HL-60/S4 (cell line): Measurements from ENCODE around the gene DCAF4.
"Not testable (repeated sequence)": the region's sequence is repeated elsewhere in the genome, so short reads cannot be mapped to it uniquely, and the experiment has no call there.

Experiments used
- in situ Hi-C: fragments of 300-500 bp; cut with MboI; formaldehyde crosslinking; loops from 2 replicates; pipeline ENCODE4 v1.14.3; 2022; ENCODE audit warnings: low sequenced_read_pairs

The DCAF4 gene

DNA sequence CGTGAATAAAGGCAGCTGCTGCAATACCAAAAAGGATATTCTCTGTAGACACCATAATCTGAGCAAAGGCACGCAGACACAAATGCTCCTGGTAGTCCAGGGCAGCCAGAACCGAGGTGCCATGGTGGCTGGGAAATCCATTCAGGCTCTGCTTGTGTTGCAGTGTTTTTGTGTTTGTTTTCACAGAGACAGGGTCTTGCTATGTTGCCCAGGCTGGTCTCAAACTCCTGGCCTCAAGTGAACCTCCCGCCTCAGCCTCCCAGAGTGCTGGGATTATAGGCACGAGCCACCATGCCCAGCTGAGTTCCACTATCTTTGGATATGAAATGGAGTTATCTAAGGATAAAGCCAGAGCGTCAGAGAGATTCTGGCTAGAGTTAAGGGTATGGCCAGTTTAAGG lies 39.8 kb downstream of the DCAF4 start:
- in situ Hi-C loops: no loop called here

DNA sequence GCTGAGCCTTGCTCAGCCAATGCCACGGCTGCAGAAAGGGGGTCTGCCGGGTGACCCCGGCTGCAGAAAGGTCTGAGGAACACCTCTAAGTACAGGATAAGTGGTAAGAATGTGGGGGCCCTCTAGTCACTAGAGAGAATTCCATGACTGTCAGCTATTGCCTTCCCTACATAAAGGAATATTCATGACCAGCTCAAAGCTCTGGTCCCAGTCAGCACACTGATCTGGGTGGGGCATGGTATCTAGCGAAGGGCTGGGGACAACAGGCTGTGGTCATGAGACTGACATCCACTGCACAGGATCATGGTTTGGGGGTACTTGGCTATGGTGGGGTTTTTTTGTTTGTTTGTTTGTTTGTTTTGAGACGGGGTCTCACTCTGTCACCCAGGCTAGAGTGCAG lies 42.1 kb downstream of the DCAF4 start:
- in situ Hi-C loops: no loop called here

DNA sequence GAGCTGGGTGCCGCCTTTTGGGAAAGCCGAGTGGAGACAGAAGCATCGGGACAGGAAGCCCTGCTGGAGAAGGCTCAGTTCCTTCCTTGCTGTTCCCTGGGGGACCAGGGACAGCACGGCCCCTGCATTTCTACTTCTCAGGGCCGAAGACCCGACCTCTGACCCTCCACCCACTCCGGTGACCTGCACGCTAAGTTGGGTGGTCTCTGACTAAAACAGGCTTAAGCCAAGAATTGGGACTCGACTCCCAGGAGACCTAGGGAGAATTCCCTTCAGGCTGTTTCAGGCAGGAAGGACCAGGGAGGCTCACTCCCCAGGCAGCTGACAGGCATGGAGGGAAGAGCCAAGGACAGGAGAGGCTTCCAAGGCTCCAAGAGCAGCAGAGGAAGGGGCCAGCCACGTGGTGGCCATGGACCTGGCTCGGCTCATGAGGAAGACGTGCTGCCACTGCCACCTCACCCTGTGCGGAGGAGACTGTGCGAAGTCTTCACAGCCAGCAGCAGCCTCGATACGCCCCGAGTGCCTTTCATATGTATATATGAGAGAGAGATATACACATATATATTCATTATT lies 43.9 kb downstream of the DCAF4 start:
- in situ Hi-C loops: no loop called here

DNA sequence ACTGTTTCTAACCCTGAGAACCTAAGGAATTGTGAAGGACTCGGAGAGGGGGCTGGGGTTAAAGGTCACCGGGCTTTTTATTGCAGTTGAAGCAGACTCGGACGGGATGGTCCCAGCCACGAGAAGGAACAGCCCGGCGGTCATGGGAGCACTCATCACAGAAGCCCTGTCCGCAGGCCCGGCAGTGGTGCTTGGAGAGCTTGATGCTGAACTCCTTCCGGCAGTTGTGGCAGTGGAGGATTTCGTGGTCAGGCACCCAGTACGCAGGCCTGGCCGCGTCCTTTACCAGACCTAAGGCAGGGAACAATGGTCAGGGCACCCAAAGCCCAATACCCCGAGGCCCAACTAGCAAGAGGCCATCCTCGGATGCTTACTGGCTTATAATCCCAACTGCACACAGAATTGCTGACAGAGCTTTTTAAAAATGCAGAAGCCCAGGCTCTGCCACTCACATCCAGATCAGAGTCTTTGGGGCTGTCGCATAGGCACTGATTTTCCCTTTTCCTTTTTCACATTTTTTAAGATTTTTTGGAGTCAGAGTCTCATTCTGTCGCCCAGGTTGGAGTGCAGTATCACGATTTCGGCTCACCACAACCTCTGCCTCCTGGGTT lies 44.7 kb downstream of the DCAF4 start:
- in situ Hi-C loops: no loop called here

DNA sequence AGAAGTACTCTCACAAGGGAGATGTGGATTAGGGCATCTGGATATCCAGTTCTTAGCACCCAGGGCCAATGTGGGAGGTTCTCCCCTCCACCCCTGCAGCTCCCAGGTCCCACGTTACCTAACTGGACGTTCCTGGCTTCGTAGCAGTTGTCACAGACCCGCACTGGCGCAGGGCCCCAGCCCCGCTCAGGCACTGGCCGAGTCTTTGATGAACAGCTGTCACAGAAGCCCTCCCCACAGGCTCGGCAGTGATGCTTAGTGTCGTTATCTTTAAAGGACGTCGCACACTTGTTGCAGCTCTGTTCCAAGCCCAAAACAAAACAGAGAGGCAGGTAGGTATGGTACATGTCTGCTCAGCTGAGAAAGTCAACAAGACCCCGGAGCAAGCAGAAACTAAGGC lies 48.4 kb downstream of the DCAF4 start:
- in situ Hi-C loops: no loop called here

DNA sequence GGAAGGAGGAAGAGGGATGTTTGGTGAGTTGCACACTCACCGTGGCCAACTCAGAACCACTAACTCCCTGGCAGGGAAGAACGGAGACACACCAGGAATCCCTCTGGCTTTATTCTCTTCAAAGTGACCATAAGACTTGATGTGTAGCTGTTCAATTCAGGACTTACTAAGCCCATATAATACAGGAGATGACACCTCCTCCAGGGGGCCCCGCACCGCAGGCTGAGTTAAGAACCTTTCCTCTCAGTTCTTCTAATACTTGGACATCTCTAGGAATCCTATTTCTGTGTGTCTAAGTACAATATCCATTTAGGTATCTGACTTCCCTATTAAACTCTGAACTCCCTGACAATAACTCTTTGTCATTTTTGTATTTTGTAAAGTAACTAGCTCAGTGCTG lies 49.5 kb downstream of the DCAF4 start:
- in situ Hi-C loops: no loop called here

DNA sequence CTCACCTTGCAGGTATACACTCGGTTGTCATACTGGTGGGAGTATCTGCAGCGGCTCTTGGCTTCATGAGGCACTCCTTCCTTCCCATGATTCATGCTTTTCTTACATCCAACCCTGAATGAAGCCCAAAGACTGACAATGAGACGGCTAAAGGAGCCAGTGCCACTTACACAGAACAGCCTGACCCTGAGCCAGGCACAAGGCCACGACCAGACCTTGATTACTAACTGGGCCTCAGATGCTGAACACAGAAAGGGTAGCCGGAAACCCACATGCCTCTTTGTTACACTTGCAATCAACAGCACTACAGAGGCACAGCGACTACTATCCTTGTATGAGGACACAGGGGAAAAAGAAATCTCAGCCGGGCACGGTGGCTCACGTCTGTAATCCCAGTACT lies 52.6 kb downstream of the DCAF4 start:
- in situ Hi-C loops: no loop called here

DNA sequence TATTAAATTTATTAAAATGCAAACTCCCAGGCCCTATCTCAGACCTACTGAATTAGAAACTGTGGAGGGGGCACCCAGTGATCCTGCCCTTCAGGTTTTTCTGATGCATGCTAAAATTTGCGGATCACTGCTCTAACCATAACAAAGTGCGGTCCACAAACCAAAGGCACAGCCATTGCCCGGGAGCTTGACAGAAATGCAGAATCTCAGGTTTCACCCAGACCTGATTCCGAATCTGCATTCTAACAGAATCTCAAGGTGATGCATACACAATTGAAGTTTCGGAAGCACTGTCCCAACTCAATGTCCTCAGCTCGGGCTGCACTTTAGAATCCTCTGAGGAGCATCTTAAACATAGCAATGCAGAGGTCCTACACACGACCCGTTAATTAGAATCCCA lies 54.6 kb downstream of the DCAF4 start:
- in situ Hi-C loops: no loop called here

DNA sequence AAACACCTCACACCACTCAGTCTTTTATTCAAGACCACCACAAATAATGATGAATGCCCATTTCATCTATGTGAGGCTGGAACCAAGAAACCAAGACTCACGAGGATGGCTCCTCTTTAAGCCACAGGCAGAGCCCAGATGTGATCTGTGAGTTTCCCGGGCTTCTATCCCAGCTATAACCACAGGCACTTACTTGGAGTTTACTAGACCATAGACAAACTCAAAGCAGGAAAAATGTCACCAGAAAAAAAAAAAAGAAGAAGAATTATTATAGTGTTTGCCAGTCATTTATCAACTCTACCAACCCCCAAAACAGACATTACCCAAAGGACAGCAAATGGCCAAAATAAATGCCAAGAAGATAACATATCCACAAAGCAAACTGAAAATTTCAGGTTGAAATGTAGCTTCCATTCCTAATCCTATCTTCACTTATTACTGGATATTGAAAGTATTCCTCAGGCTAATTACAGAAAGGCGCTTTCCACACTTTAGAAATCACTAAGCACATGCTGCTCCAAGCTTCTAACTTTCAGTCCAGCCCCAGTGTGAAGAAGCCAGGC lies 56.0 kb downstream of the DCAF4 start:
- in situ Hi-C loops: no loop called here

DNA sequence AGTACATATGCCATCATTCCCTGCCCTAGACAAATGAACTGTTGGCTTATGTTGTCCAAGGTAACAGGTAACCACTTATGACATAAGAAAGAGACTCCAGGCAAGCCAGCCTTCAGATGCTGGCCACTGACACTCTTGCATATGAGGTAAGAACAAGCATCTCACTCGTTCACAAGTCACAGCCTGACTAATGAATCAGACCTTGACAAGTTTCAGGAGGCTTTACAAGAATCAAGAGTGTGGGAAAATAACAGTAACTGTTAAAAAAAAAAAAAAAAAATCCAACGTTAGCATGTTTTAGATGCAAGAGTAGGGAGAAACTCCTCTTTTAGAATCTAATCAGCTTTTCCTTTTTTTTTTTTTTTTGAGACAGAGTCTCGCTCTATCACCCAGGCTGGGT lies 60.0 kb downstream of the DCAF4 start:
- in situ Hi-C loops: no loop called here

DNA sequence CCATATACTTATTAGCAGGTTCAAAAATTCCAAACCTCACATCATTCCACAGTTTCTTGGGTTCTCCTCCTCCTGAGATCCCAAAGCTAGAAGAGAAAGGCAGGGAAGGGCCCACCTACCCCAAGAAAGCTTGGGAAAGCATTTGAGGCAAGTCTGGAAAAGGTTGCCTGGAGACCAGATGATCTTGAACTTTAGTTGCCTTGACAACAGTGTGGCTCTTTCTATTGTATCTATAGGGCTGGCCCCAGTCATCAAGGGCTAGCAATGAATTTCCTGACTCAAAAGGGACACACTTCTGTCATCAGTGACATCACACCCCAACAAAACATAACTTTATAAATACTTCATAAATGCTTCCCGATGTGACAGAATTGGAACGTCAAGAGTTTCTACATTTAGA lies 60.6 kb downstream of the DCAF4 start:
- in situ Hi-C loops: no loop called here

DNA sequence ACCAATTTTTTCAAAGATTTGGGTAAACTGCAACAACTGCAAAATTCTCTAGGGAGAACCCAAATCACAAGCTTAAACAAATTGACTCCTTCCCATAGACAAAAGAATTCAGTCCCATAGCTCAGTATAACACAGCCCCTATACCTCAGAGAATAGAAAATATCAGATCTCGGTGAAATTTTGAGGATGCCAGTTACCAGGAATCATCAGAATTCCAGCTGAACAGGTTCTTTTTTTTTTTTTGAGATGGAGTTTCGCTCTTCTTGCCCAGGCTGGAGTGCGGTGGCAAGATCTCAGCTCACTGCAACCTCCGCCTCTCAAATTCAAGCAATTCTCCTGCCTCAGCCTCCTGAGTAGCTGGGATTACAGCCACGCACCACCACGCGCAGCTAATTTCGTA lies 63.9 kb downstream of the DCAF4 start:
- in situ Hi-C loops: no loop called here

DNA sequence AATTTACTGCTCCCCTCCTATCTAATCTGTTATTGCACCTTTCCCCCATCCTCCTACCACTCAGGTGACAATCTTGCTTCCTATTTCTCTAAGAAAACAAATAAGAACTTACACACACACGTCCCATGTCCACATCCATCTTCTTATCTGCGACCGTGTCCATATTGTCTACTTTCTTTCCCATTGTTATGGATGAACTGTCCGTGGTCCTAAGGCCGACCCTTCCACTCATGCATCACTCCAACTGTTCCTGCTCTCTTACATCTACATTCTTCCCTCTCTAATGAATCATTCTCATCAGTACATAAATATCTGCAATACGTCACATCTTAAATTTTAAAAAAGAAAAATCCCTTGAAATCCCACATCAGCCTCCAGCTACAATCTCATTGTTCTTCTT lies 70.7 kb downstream of the DCAF4 start:
- in situ Hi-C loops: no loop called here

DNA sequence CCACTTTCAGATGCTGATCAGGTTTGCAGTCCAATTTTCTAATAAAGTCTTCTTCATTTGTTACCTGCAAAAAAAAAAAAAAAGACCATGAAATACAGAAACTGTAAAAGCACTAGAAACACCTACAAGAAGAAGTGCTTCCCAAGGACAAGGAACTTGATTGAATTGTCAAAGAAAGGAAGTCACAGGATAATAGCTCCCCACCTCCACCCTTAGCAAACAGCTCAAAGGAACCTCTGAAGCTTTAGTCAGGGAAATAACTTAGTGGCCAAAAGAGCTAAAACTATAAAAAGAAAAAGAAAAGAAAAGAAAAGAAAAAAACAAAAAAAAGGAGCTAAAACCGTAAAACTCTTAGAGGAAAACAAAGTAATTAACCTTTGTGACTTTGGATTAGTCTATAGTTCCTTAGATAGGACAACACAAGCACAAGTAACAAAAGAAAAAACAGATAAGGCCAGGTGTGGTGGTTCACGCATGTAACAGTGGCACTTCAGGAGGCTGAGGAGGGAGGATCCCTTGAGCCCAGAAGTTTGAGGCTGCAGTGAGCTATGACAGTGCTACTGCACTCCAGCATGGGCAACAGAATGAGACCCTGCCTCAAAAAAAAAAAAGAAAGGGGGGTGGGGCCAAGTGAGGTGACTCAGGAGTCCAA lies 72.1 kb downstream of the DCAF4 start:
- in situ Hi-C loops: no loop called here

DNA sequence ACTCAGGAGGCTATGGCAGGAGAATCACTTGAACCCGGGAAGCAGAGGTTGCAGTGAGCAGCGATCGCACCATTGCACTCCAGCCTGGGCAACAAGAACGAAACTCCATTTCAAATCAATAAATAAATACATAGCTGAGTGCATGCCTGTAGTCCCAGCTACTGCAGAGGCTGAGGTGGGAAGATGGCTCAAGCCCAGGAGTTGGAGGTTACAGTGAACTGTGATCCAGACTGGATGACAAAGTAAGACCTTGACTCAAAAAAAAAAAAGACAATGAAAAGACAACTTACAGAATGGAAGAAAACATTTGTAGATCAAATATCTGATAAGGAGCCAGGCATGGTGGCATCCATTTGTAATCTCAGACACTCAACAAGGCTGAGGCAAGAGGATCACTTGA lies 73.1 kb downstream of the DCAF4 start:
- in situ Hi-C loops: no loop called here

DNA sequence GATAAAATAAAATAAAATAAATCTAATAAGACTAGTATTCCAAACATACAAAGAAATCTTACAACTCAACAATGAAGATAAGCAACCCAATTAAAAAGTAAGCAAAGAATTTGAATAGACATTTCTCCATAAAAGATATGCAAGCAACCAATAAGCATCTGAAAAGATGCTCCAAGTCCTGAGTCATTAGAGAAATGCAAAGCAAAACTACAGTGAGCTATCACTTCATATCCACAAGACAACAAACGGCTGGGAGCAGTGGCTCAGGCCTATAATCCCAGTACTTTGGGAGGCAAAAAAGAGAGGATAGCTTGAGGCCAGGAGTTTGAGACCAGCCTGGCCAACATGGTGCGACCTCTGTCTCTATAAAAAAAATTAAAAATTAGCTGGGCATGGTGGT lies 73.8 kb downstream of the DCAF4 start:
- in situ Hi-C loops: no loop called here

DNA sequence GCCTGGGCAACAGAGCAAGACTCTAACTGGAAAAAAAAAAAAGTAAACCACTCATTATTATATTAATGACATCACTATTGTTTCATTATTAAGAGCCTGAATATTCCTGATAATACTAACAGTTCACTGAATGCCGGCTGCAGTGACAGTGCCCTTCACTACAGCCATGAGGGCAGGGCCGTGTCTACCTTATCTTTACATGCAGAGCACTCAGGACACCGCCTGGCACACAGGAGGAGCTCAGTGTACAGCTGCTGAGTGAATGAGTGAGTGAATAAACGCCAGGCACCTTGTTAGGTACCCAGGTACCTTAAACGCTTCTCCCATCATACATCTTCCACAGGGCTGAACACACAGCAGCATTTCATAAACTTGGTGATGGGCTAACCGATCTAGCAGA lies 77.4 kb downstream of the DCAF4 start:
- in situ Hi-C loops: no loop called here

DNA sequence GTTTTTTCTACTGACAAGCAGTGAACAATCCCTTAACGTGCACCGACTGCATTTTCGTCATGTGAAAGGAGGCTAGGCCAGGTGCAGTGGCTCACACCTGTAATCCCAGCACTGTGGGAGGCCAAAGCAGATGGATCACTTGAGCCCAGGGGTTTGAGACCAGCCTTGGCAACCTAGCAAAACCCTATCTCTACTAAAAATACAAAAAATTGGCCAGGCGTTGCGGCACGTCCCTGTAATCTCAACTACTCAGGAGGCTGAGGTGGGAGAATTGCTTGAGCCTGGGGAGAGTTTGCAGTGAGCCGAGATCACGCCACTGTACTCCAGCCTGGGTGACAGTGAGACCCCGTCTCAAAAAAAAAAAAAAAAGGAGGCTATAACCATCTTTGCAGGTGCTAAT lies 78.4 kb downstream of the DCAF4 start:
- in situ Hi-C loops: not testable (repeated sequence)

DNA sequence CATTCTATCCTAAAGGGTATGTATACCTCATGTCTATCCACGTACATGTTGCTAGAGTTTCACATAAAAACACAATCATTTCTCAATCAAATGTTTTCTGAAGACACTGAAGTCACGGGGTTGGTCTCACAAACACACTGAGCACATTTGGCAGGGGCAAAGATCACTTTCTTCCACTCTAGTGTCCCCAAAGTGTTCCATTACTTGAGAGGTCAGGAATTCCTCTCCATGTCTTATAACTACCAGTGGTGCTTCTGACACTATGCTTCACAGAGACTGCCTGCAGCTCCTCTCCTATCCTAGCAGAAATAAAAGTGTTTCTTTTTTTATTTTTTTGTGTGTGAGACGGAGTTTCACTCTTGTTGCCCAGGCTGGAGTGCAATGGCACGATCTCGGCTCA lies 81.6 kb downstream of the DCAF4 start:
- in situ Hi-C loops: no loop called here

DNA sequence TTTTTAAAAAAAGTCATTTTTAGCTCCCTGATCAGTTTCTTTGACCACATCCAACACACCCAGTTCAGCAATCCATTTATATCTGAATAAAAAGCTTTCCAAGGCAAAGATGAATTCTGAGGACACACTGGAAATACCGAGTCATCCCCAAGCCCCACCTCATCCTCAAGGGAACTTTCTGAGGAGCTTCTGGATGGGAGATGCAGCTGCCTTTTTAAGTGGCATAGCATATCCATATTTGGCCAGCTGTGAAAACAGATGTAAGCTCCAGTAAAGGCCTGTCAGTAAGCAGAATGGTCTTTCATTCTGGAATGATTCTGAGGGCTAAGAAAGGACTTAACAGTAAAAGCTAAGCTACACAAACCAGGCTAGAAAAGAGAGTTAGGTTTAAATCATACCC lies 82.2 kb downstream of the DCAF4 start:
- in situ Hi-C loops: no loop called here
